ENCODE data around the gene CHST14. TPM values are rescaled to one million over a fixed set of nuclear protein-coding genes. Genes with fewer than 3 reads are reported as not detected.

Gene CHST14
- total RNA-seq, 6 experiments from 2014 or later = 2.9 to 5.7 (median 4.8) TPM

DNA sequence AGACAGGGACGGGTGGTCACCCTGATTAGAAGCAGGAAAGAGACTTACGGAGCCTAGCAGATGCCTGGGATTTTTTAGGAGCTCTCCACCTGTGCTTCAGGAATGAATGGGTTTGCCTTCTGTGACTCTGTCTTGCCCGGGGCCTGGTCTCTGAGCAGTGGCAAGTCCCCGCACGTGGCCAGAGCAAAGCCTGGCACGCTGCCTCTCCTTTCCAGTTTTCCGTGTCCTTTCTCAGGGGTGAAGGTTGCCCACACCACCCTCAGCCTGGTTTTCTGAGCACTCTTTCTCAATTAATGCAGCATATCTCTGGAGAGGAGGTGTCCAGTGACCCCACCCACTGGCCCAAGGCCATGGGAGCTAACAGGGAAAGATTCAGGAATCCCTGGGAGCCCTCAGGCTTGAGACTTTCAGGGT is 14.5 kb upstream of the CHST14 start:
- peaks cover 0 to 4% (median 0%) of the 10 kb centered on the region in 4 donors for H3K4me1 ChIP-seq
- H3K9me3 ChIP-seq = no peaks in the 10 kb centered on the region
- no peak for DNase-seq
- H3K27ac ChIP-seq = no peak overlapping the region
- no peaks in the 10 kb centered on the region for H3K27me3 ChIP-seq
- peak in 1 of 4 donors; percentile 34 for ATAC-seq
- peaks cover 0 to 10% (median 0%) of the 10 kb centered on the region in 4 donors for H3K36me3 ChIP-seq
- WGBS (ENCODE audit: insufficient coverage, low coverage, low lambda C conversion rate, missing lambda C conversion rate) = 45% methylated on average over 3 of the region's 7 CpGs
- no peak overlapping the region for H3K4me3 ChIP-seq
- no peak for TF ChIP-seq POLR2A (IDR thresholded peaks at IDR 0.05)
- TF ChIP-seq, protein P1, sequence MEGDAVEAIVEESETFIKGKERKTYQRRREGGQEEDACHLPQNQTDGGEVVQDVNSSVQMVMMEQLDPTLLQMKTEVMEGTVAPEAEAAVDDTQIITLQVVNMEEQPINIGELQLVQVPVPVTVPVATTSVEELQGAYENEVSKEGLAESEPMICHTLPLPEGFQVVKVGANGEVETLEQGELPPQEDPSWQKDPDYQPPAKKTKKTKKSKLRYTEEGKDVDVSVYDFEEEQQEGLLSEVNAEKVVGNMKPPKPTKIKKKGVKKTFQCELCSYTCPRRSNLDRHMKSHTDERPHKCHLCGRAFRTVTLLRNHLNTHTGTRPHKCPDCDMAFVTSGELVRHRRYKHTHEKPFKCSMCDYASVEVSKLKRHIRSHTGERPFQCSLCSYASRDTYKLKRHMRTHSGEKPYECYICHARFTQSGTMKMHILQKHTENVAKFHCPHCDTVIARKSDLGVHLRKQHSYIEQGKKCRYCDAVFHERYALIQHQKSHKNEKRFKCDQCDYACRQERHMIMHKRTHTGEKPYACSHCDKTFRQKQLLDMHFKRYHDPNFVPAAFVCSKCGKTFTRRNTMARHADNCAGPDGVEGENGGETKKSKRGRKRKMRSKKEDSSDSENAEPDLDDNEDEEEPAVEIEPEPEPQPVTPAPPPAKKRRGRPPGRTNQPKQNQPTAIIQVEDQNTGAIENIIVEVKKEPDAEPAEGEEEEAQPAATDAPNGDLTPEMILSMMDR (IDR thresholded peaks at IDR 0.05) = no peak
- intact Hi-C loops (cut with DNase I) = no loop called here

DNA sequence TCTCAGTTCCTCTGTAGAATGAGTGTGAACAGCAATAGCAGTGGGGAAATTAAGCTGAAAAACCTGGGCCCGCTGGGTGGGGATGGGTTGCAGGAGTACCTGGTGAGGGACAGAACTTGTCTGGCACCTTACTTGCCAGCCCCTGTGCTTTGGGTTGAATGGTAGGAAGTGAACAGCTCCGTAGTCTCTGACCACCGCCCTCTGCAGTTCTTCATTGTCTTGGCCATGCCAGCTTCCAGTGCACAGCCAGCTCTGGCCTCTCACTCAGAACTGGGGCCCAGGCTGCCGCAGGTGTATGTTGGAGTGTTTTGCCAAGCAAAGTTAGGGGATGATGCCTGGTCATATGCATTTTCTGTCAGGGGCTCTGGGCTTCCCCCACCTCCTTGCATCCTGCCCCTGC is 14.0 kb upstream of the CHST14 start:
- Histone ChIP-seq H3K4me3 (no peak overlapping the region), H3K27ac (no peak overlapping the region), H3K27me3 (no peaks in the 10 kb centered on the region), H3K9me3 (no peaks in the 10 kb centered on the region), H3K36me3 (peaks cover 0 to 10% (median 0%) of the 10 kb centered on the region in 4 donors), H3K4me1 (peaks cover 0 to 4% (median 0%) of the 10 kb centered on the region in 4 donors)
- no peak for ATAC-seq
- WGBS (ENCODE audit: insufficient coverage, low coverage, low lambda C conversion rate, missing lambda C conversion rate) = no CpG with 5 or more reads among the region's 4 CpGs
- intact Hi-C loops (cut with DNase I) = no loop called here
- no peak for DNase-seq
- TF ChIP-seq POLR2A (IDR thresholded peaks at IDR 0.05) = no peak
- TF ChIP-seq, protein P1 (IDR thresholded peaks at IDR 0.05) = no peak

DNA sequence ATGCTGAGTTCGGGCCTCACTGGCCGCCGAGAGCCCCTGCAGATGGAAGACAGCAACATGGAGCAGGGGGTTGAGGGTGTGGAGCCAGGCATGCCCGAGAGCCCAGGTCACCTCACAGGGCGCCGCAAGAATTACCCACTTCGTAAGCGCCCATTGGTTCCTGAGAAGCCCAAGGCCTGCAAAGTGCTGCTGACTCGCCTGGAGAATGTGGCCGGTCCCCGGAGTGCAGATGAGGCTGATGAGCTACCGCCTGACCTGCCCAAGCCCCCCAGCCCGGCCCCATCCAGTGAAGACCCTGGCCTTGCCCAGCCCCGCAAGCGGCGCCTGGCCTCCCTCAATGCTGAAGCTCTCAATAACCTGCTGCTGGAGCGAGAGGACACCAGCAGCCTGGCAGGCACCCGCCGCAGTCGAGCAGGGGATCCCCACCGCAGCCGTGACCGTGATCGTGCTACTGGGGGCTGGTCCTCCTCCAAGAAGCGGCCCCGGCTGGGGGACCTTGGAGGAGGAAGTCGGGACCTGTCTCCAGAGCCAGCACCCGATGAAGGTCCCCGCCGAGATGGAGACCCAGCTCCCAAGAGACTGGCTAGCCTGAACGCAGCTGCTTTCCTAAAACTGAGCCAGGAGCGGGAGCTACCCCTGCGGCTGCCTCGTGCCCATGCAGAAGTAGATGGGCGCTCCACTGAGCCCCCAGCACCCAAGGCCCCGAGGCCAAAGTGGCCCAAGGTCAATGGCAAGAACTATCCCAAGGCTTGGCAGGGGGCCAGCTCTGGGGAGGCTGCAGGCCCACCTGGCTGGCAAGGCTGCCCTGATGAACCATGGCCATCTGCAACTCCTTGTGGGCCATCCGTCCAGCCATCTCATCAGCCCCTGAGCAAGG is 12.1 kb upstream of the CHST14 start:
- no peak for DNase-seq
- no peak overlapping the region for H3K27ac ChIP-seq
- intact Hi-C loops (cut with DNase I) = no loop called here
- peaks cover 0 to 4% (median 0%) of the 10 kb centered on the region in 4 donors for H3K4me1 ChIP-seq
- no CpG with 5 or more reads among the region's 37 CpGs for WGBS (ENCODE audit: insufficient coverage, low coverage, low lambda C conversion rate, missing lambda C conversion rate)
- no peaks in the 10 kb centered on the region for H3K9me3 ChIP-seq
- peak in 1 of 4 donors; percentile 6 for ATAC-seq
- no peaks in the 10 kb centered on the region for H3K27me3 ChIP-seq
- H3K4me3 ChIP-seq = no peak overlapping the region
- TF ChIP-seq, protein P1 (IDR thresholded peaks at IDR 0.05) = no peak
- TF ChIP-seq POLR2A (IDR thresholded peaks at IDR 0.05) = no peak
- peaks cover 0 to 17% (median under 1%) of the 10 kb centered on the region in 4 donors for H3K36me3 ChIP-seq

DNA sequence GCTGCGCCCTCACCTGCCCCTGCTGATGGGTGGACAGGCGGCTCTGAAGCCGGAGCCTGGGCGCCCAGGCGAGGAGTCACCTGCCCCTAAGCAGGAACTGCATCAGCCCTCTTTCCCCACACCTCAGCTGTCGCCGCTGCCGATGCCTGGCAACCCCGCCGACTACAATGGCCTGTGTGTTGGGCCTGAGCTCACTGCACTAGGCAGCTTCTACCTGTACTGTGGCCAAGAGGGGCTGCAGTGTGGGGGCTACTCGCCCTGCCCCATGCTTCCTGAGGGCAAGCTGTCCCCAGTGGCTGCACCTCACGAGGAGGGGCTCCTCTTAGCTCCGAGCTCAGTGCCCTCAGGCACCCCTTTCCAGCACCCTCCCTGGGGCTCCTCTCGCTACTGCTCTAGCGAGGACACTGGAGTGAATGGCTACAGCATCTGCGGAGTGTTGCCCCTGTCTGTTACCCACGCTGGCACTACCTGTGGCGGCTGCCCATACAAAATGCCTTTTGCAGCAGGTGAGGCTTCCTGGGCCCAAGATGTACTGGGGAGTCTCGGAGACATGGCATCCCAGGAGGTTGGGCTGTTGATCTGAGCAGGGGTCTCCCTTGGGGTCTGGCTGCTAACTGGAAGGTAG is 11.3 kb upstream of the CHST14 start:
- ATAC-seq (no peak), DNase-seq (no peak)
- H3K9me3 ChIP-seq = no peaks in the 10 kb centered on the region
- H3K4me1 ChIP-seq = peaks cover 0 to 4% (median 0%) of the 10 kb centered on the region in 4 donors
- intact Hi-C loops (cut with DNase I) = no loop called here
- peaks cover 0 to 22% (median 3%) of the 10 kb centered on the region in 4 donors for H3K36me3 ChIP-seq
- WGBS (ENCODE audit: insufficient coverage, low coverage, low lambda C conversion rate, missing lambda C conversion rate) = 90% methylated on average over 2 of the region's 19 CpGs
- TF ChIP-seq POLR2A (IDR thresholded peaks at IDR 0.05) = no peak
- TF ChIP-seq, protein P1 (IDR thresholded peaks at IDR 0.05) = no peak
- no peak overlapping the region for H3K4me3 ChIP-seq
- no peak overlapping the region for H3K27ac ChIP-seq
- H3K27me3 ChIP-seq = no peaks in the 10 kb centered on the region

All from right lobe of liver (tissue), 6 donors.